MCF 10A (cell line): ENCODE data around the gene THAP4. TPM values are rescaled to one million over a fixed set of nuclear protein-coding genes. Genes with fewer than 3 reads are reported as not detected.
"Not testable (repeated sequence)": the region's sequence is repeated elsewhere in the genome, so short reads cannot be mapped to it uniquely, and the experiment has no call there.

Experiments
- BruUV-seq: library from RNA; stranded (reverse); fragments of 400-500 nt; replicated peaks from 2 replicates; lab custom pipeline; 2021; lab: Mats Ljungman, UMichigan
- CTCF ChIA-PET: fragments of 300-600 bp; sonication (Branson Sonifier 250); formaldehyde crosslinking; extraction: SDS; loops from one replicate; lab custom pipeline; 2021; ENCODE audit warnings: antibody characterized with exemption, inconsistent platforms; lab: Yijun Ruan, JAX
- POLR2A ChIA-PET: fragments of 300-600, 350-650 bp; sonication (Branson Sonifier 250); formaldehyde crosslinking; extraction: SDS; loops from one replicate; lab custom pipeline; 2020; ENCODE audit warnings: antibody characterized with exemption, inconsistent platforms; lab: Yijun Ruan, JAX
- DNase-seq: peaks from one replicate; pipeline ENCODE4 v3.0.0-alpha.2; 2018; ENCODE audit not compliant: unreplicated experiment
- H3K27ac Mint-ChIP-seq: one replicate; pipeline ENCODE4 v1.8.0; 2022; ENCODE audit warnings: mild to moderate bottlenecking, low read depth, mixed read lengths; ENCODE audit not compliant: unreplicated experiment
- H3K27me3 Mint-ChIP-seq: one replicate; pipeline ENCODE4 v1.8.0; 2022; ENCODE audit warnings: mixed read lengths; ENCODE audit not compliant: insufficient read depth, unreplicated experiment
- H3K36me3 Mint-ChIP-seq: one replicate; pipeline ENCODE4 v1.8.0; 2022; ENCODE audit warnings: mild to moderate bottlenecking, moderate library complexity, mixed read lengths; ENCODE audit not compliant: insufficient read depth, unreplicated experiment
- H3K4me1 Mint-ChIP-seq: one replicate; pipeline ENCODE4 v1.8.0; 2022; ENCODE audit warnings: mixed read lengths; ENCODE audit not compliant: insufficient read depth, unreplicated experiment
- H3K4me3 Mint-ChIP-seq: one replicate; pipeline ENCODE4 v1.8.0; 2022; ENCODE audit warnings: mild to moderate bottlenecking, moderate library complexity, mixed read lengths; ENCODE audit not compliant: unreplicated experiment
- H3K9me3 Mint-ChIP-seq: one replicate; pipeline ENCODE4 v1.8.0; 2022; ENCODE audit warnings: mixed read lengths; ENCODE audit not compliant: unreplicated experiment
- CTCF ChIP-seq: fragments of 200-600 bp; IDR thresholded peaks from one replicate; pipeline ENCODE4 v1.8.0; 2022; ENCODE audit warnings: antibody characterized with exemption, mild to moderate bottlenecking; ENCODE audit not compliant: unreplicated experiment
- intact Hi-C: fragments of 100-400 bp; cut with micrococcal nuclease; formaldehyde crosslinking; loops from 2 replicates; pipeline ENCODE4 v1.14.1; 2022
- total RNA-seq: library from RNA; stranded (reverse); gene quantifications from 2 replicates; pipeline ENCODE4 v1.2.3, GENCODE V29; 2022

THAP4 gene
- total RNA-seq, 1 experiment from 2014 or later: 91.8 TPM

DNA sequence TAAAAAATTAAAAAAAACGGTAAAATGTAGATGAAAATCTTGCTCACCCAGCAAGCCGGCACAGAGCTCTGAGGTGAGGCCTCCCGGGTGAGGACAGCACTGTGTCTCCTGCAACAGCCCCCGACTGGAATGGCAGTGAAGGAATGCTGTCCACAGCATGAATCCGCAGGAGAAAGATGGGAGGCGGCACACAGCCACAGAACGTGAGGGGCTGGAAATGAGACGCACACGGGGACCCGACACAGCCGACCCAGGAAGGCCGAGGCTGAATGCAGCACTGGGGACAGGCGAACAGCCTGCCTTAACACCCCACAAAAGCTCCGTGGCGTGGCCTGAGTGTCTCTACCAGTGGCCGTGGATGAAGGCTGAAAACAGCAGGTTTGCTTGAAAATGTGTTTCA, 43.7 kb downstream of the THAP4 start:
- CTCF ChIA-PET: no interaction called here
- Mint-ChIP-seq H3K4me3 (no peak overlapping the region), H3K9me3 (no peaks in the 10 kb centered on the region), H3K27ac (no peak overlapping the region), H3K4me1 (no peaks in the 10 kb centered on the region), H3K27me3 (no peaks in the 10 kb centered on the region), H3K36me3 (peaks cover 61% of the 10 kb centered on the region)
- POLR2A ChIA-PET: no interaction called here
- no TSS peak for BruUV-seq
- intact Hi-C loops: no loop called here
- no peak for DNase-seq
- TF ChIP-seq CTCF: no peak

DNA sequence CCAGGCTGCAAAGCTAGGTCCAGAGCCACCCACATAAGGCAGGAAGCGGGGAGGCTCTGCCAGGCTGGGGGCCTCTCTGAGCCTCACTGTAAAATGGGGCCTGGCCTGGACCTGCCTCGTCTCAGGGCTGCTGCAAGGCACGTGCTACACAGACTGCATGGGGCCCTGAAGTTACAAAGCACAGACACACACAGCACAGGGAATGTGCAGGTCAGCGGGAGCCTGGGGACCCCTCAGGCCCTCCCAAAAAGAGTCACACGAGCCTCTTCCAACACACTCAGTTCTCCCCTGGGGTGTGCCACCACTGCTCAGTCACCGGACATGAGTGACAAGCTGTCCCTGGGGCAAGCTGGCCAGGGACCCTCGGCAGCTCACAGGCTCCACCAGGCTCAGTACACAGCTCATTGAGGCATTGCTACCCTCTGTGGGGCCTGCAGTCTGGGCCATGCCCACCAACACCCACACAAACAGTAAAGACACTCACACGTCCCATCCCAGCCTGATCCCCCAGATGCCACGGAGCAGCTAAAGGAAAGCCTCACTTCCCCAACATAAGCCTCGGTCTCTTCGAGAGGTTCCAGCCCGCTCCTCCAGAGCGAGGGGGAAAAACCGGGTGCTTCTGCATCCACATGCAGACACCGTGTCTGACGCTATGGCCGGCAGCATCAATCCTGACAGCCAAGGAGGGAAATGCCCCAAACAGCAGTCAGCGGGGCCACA, 44.7 kb downstream of the THAP4 start:
- Mint-ChIP-seq H3K27me3 (no peaks in the 10 kb centered on the region), H3K4me1 (no peaks in the 10 kb centered on the region), H3K36me3 (peaks cover 61% of the 10 kb centered on the region), H3K9me3 (no peaks in the 10 kb centered on the region), H3K4me3 (no peak overlapping the region), H3K27ac (no peak overlapping the region)
- ChIA-PET POLR2A (no interaction called here), CTCF (no interaction called here)
- intact Hi-C loops: no loop called here
- no TSS peak for BruUV-seq
- TF ChIP-seq CTCF: no peak
- no peak for DNase-seq

GRCh38 chr2:241590496-241591455, 46.2 kb downstream of the THAP4 start:
- BruUV-seq, H3K27me3 Mint-ChIP-seq, DNase-seq, H3K4me1 Mint-ChIP-seq, intact Hi-C loops, H3K27ac Mint-ChIP-seq, H3K4me3 Mint-ChIP-seq: not testable (repeated sequence)
- ChIA-PET POLR2A (interaction anchor here (0.6 to 0.9 kb wide), 2 partner anchors 96 to 240 kb away, joined by 4 to 5 read pairs; partner anchors contain the start of gene DTYMK), CTCF (interaction anchor here (0.6 kb wide), 2 partner anchors 15 to 199 kb away, joined by 3 read pairs; no protein-coding TSS in a partner anchor)
- peaks cover 66% of the 10 kb centered on the region for H3K36me3 Mint-ChIP-seq
- peaks cover 10% of the 10 kb centered on the region for H3K9me3 Mint-ChIP-seq

DNA sequence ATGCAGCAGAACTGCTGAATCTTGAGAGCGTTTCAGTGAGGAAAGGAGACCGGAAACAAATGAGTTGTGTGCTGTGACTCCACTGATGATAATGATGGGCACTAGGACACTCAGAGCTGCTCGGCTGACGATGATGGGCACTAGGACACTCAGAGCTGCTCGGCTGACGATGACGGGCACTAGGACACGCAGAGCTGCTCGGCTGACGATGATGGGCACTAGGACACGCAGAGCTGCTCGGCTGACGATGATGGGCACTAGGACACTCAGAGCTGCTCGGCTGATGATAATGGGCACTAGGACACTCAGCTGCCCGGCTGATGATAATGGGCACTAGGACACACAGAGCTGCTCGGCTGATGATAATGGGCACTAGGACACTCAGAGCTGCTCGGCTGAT, 47.1 kb downstream of the THAP4 start:
- POLR2A ChIA-PET, H3K27me3 Mint-ChIP-seq, H3K27ac Mint-ChIP-seq, H3K4me3 Mint-ChIP-seq, intact Hi-C loops, BruUV-seq, H3K4me1 Mint-ChIP-seq, DNase-seq: not testable (repeated sequence)
- Mint-ChIP-seq H3K36me3 (peaks cover 69% of the 10 kb centered on the region), H3K9me3 (peaks cover 10% of the 10 kb centered on the region)
- CTCF ChIA-PET: interaction anchor here (0.6 kb wide), 2 partner anchors 8 to 14 kb away, joined by 3 to 4 read pairs; no protein-coding TSS in a partner anchor
